HL-60 (cell line): ENCODE results near the gene CNP.

Experiments
- CTCF ChIP-seq: IDR thresholded peaks from one replicate; pipeline ENCODE4 v1.5.1; 2011; ENCODE audit warnings: low read length, control low read depth, inconsistent platforms; ENCODE audit not compliant: insufficient read depth
- POLR2AphosphoS5 ChIP-seq: IDR thresholded peaks from 2 replicates; pipeline ENCODE4 v1.6.1; 2012; ENCODE audit warnings: low read depth
- REST ChIP-seq: IDR thresholded peaks from 2 replicates; pipeline ENCODE4 v1.6.1; 2012; ENCODE audit warnings: low read depth; ENCODE audit not compliant: insufficient replicate concordance
- SPI1 ChIP-seq: IDR thresholded peaks from 2 replicates; pipeline ENCODE4 v1.6.1; 2012; ENCODE audit warnings: low read depth, mild to moderate bottlenecking, borderline replicate concordance

DNA sequence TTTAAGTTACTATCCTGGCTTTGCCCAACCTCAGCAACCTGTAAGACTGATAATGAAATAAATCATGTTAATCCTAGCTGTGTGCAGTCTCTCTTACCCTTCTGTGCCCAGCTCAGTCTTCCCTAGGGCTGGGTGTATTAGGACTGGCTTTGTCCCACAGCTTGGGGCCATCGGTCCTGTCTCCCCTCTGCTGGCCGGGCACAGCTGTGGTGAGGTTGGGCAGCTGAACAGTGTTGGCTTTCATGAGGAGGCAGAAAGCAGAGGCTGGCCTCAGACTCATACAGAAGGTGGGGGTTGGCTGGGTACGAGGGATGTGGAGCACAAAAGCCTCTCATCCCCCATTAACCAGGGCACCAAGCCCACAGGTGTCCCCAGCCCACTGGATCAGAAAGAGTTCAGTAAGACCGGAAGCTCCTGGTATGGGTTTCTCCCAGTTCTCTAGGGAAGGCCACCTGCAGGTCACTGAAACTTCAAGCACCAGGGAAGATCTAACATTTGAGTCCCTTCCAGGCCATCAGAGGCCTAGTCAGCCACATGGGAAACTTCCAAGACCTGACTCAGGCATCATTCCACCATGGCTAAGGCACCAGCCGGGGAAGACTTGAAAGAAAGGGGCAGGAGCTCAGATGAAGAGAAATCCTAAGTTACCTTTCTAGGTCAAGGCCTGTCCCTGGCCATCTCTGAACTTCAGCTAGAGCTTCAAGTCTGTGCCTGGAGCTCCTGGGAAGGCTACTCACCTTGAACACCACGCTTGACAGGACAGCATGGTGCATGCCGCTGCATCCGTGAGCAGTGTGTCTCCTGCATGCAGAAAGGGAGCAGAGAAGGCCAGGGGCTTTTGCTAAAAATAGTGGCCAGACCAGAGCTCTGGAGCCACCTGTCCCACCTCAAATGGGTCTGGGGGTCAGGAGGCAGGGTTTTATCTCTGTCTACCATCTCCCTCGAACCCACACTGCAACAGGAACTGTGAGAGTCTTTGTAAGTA, 8.8 kb downstream of the CNP start:
- TF ChIP-seq CTCF (no peak), SPI1 (no peak), REST (no peak), POLR2AphosphoS5 (no peak)
